ENCODE results near the gene LPCAT1.

Gene LPCAT1

GRCh38 chr5:1526681-1527131 is 2.9 kb upstream of the LPCAT1 start:
- Histone ChIP-seq H3K27ac (no peak overlapping the region), H3K4me2 (no peak overlapping the region), H3K79me2 (ENCODE audit: insufficient read depth, low read depth) (peaks cover 16% of the 10 kb centered on the region), H3K36me3 (ENCODE audit: insufficient read depth) (no peaks in the 10 kb centered on the region), H3K27me3 (ENCODE audit: insufficient read depth, low read depth) (no peaks in the 10 kb centered on the region), H3K9ac (no peak overlapping the region), H3K4me1 (ENCODE audit: low read depth, poor library complexity, severe bottlenecking) (peaks cover 9% of the 10 kb centered on the region), H4K20me1 (ENCODE audit: insufficient read depth) (no peaks in the 10 kb centered on the region), H2AFZ (ENCODE audit: low read depth) (no peak overlapping the region), H3K4me3 (IDR thresholded peaks at IDR 0.05; ENCODE audit: insufficient read depth, low read depth, low read length) (no peak overlapping the region)
- TF ChIP-seq CTCF (conservative IDR thresholded peaks at IDR 0.05; ENCODE audit: low read depth, low read length): no peak

- no peak for TF ChIP-seq CTCF (conservative IDR thresholded peaks at IDR 0.05; ENCODE audit: low read depth, low read length)
- H3K36me3 ChIP-seq (ENCODE audit: insufficient read depth): no peaks in the 10 kb centered on the region
- H4K20me1 ChIP-seq (ENCODE audit: insufficient read depth): no peaks in the 10 kb centered on the region
- peaks cover 21% of the 10 kb centered on the region for H3K79me2 ChIP-seq (ENCODE audit: insufficient read depth, low read depth)
- H3K27me3 ChIP-seq (ENCODE audit: insufficient read depth, low read depth): no peaks in the 10 kb centered on the region
- H3K4me1 ChIP-seq (ENCODE audit: low read depth, poor library complexity, severe bottlenecking): peaks cover 14% of the 10 kb centered on the region
- H3K9ac ChIP-seq: no peak overlapping the region
- no peak overlapping the region for H3K4me2 ChIP-seq
- H3K27ac ChIP-seq: no peak overlapping the region
- H2AFZ ChIP-seq (ENCODE audit: low read depth): no peak overlapping the region
- H3K4me3 ChIP-seq (IDR thresholded peaks at IDR 0.05; ENCODE audit: insufficient read depth, low read depth, low read length): no peak overlapping the region
Observed at GRCh38 chr5:1526190-1526631, 2.5 kb upstream of the LPCAT1 start.

- no peaks in the 10 kb centered on the region for H3K27me3 ChIP-seq (ENCODE audit: insufficient read depth, low read depth)
- no peak overlapping the region for H3K4me3 ChIP-seq (IDR thresholded peaks at IDR 0.05; ENCODE audit: insufficient read depth, low read depth, low read length)
- H3K79me2 ChIP-seq (ENCODE audit: insufficient read depth, low read depth): peaks cover 26% of the 10 kb centered on the region
- H3K9ac ChIP-seq: no peak overlapping the region
- H4K20me1 ChIP-seq (ENCODE audit: insufficient read depth): no peaks in the 10 kb centered on the region
- no peak for TF ChIP-seq CTCF (conservative IDR thresholded peaks at IDR 0.05; ENCODE audit: low read depth, low read length)
- H3K4me2 ChIP-seq: no peak overlapping the region
- no peak overlapping the region for H3K27ac ChIP-seq
- no peak overlapping the region for H2AFZ ChIP-seq (ENCODE audit: low read depth)
- H3K36me3 ChIP-seq (ENCODE audit: insufficient read depth): no peaks in the 10 kb centered on the region; the same call in 1 of the 2 replicates
- H3K4me1 ChIP-seq (ENCODE audit: low read depth, poor library complexity, severe bottlenecking): peaks cover 19% of the 10 kb centered on the region
Observed at GRCh38 chr5:1525624-1526189, 1.9 kb upstream of the LPCAT1 start.

- peaks cover 19% of the 10 kb centered on the region for H3K4me1 ChIP-seq (ENCODE audit: low read depth, poor library complexity, severe bottlenecking)
- peak overlapping the region; percentile 76 for H2AFZ ChIP-seq (ENCODE audit: low read depth)
- no peaks in the 10 kb centered on the region for H3K27me3 ChIP-seq (ENCODE audit: insufficient read depth, low read depth)
- peak overlapping the region; percentile 74 for H3K4me2 ChIP-seq
- no peak for TF ChIP-seq CTCF (conservative IDR thresholded peaks at IDR 0.05; ENCODE audit: low read depth, low read length)
- peaks cover 33% of the 10 kb centered on the region for H3K79me2 ChIP-seq (ENCODE audit: insufficient read depth, low read depth)
- H3K27ac ChIP-seq: no peak overlapping the region
- no peaks in the 10 kb centered on the region for H4K20me1 ChIP-seq (ENCODE audit: insufficient read depth)
- H3K4me3 ChIP-seq (IDR thresholded peaks at IDR 0.05; ENCODE audit: insufficient read depth, low read depth, low read length): no peak overlapping the region
- peaks cover 5% of the 10 kb centered on the region; the same call in 1 of the 2 replicates for H3K36me3 ChIP-seq (ENCODE audit: insufficient read depth)
- H3K9ac ChIP-seq: no peak overlapping the region
Observed at GRCh38 chr5:1524799-1525623, 1.3 kb upstream of the LPCAT1 start.

Data from KMS-11 (cell line).